ENCODE measurements around the gene S1PR5. TPM values are rescaled to one million over a fixed set of nuclear protein-coding genes. Genes with fewer than 3 reads are reported as not detected.
A peak's percentile ranks its signal among the peaks of the same experiment; 100 is the strongest.

The S1PR5 gene
- total and polyA plus RNA-seq, 9 of the 15 experiments (the other 6 are each of a cell fraction or from before 2014, with no cell fraction given): 0.03 to 0.54 (median 0.35) TPM; not detected in 4

DNA sequence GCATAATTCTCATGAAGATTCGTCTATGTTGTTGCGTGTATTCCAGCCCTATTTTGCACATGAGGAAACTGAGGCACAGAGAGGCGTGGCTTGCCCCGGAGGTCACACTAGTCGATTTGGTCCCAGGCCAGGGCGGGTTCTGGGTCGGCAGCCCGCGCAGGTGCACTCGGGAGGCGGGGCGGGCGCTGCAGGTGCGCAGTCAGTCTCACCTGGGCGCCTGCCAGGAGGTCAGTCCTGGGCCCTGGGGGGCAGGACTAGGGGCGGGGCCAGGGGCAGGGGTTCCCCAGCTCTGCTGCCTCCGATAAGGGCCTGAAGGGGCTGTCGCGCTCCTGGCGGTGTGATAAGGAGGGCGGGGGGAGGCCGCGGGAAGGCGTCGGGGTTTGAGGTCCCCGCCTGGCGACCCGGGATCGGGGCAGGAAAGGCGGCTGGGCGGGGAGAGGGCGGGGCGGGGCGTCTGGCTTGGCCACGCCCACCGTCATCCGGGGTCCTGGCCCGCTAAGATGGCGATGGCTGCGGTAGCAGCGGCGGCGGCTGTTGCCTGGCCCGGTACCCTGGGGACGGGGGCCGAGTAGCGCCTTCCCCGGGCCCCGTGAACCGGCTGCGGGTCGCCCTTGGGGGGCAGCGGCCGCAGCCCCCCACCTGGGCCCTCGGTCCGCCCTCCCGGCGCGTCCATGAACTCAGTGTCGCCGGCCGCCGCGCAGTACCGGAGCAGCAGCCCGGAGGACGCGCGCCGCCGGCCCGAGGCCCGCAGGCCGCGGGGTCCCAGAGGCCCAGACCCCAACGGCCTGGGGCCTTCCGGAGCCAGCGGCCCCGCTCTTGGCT is 26.4 kb upstream of the S1PR5 start, which contains the start of gene ATG4D (continued):
- no peak for TF ChIP-seq HOMEZ (CRISPR knock-in tag; IDR thresholded peaks at IDR 0.05)
- peak; percentile 80 for TF ChIP-seq RBFOX2 (IDR thresholded peaks at IDR 0.05; ENCODE audit: low read depth, low read length)
- TF ChIP-seq POLR2G (IDR thresholded peaks at IDR 0.05; ENCODE audit: low read depth, low read length): peak; percentile 90
- no peak for TF ChIP-seq SMARCB1 (IDR thresholded peaks at IDR 0.05; ENCODE audit: insufficient read length, low read depth)
- TF ChIP-seq CLOCK (CRISPR knock-in tag; IDR thresholded peaks at IDR 0.05; ENCODE audit: borderline replicate concordance): no peak
- no peak for TF ChIP-seq NCOA4 (IDR thresholded peaks at IDR 0.05; ENCODE audit: partially characterized antibody)
- TF ChIP-seq NFIC (IDR thresholded peaks at IDR 0.05): peak; percentile 96
- no peak for TF ChIP-seq HNRNPH1 (optimal IDR thresholded peaks at IDR 0.05; ENCODE audit: low read depth, low read length)
- TF ChIP-seq SNRNP70 (optimal IDR thresholded peaks at IDR 0.05; ENCODE audit: low read depth, low read length): no peak
- no peak for TF ChIP-seq ZNF780A (CRISPR knock-in tag; IDR thresholded peaks at IDR 0.05)
- TF ChIP-seq FOXA3 (CRISPR knock-in tag; conservative IDR thresholded peaks at IDR 0.05 in 1 of 2, IDR thresholded peaks at IDR 0.05 in 1 of 2): no peak
- no peak for TF ChIP-seq ZNF707 (CRISPR knock-in tag; conservative IDR thresholded peaks at IDR 0.05)
- peak; percentile 72 for TF ChIP-seq ZNF175 (CRISPR knock-in tag; IDR thresholded peaks at IDR 0.05; ENCODE audit: low read depth)
- no peak for TF ChIP-seq ZNF133 (CRISPR knock-in tag; IDR thresholded peaks at IDR 0.05)
- no peak for TF ChIP-seq MIER1 (IDR thresholded peaks at IDR 0.05; ENCODE audit: low read depth)
- TF ChIP-seq CHD1 (IDR thresholded peaks at IDR 0.05; ENCODE audit: low read length): no peak
- no peak for TF ChIP-seq HDAC8 (tag; IDR thresholded peaks at IDR 0.05)
- no peak for TF ChIP-seq CBX2 (IDR thresholded peaks at IDR 0.05; ENCODE audit: insufficient read depth, low read length, poor library complexity, severe bottlenecking)
- TF ChIP-seq ZNF282 (CRISPR knock-in tag; IDR thresholded peaks at IDR 0.05): no peak
- TF ChIP-seq EP400 (IDR thresholded peaks at IDR 0.05): no peak
- no peak for TF ChIP-seq NFXL1 (CRISPR knock-in tag; IDR thresholded peaks at IDR 0.05)
- no peak for TF ChIP-seq SRSF1 (IDR thresholded peaks at IDR 0.05; ENCODE audit: low read depth, low read length)
- no peak for TF ChIP-seq ZNF253 (CRISPR knock-in tag; conservative IDR thresholded peaks at IDR 0.05)

Measured in K562 (cell line).